ACHN (cell line): ENCODE measurements around the gene TOPORS.
"Not testable (repeated sequence)": the region's sequence is repeated elsewhere in the genome, so short reads cannot be mapped to it uniquely, and the experiment has no call there.

Source experiments
- DNase-seq: peaks from one replicate; pipeline ENCODE4 v3.0.0-alpha.2; 2015
- in situ Hi-C: cut with HindIII; loops from 2 replicates; pipeline ENCODE4 v1.10.0; 2017; ENCODE audit warnings: low sequenced_read_pairs, low pct_ligation_motif_present, low pct_unique_long_range_greater_than_20kb

The TOPORS gene

GRCh38 chr9:32552172-32552872, at the start of gene TOPORS, which contains the start of gene SMIM27:
TSS of gene TOPORS (minus strand) at chr9:32552586. CDS start at chr9:32552436, 150 bp downstream.
TSS of gene SMIM27 (plus strand) at chr9:32552327. CDS start at chr9:32552435, 108 bp downstream.
- DNase-seq = peak; percentile 87
- in situ Hi-C loops = no loop called here

- in situ Hi-C loops, DNase-seq: not testable (repeated sequence)
These were observed 46.6 kb upstream of the TOPORS start for GRCh38 chr9:32599021-32599420.

GRCh38 chr9:32596936-32597335, 44.5 kb upstream of the TOPORS start:
- DNase-seq = no peak

GRCh38 chr9:32596096-32596865, 43.9 kb upstream of the TOPORS start:
- no peak for DNase-seq
- in situ Hi-C loops = no loop called here

More at GRCh38 chr9:32596936-32597335, 44.5 kb upstream of the TOPORS start:
- in situ Hi-C loops = no loop called here

GRCh38 chr9:32590898-32591297, 38.5 kb upstream of the TOPORS start:
- in situ Hi-C loops = no loop called here
- DNase-seq = no peak

- no peak for DNase-seq
- in situ Hi-C loops = no loop called here
These were observed 38.1 kb upstream of the TOPORS start for GRCh38 chr9:32590476-32590875.

- in situ Hi-C loops = no loop called here
- DNase-seq = peak; percentile 55
These were observed 36.8 kb upstream of the TOPORS start for GRCh38 chr9:32589083-32589723.

- no peak for DNase-seq
- in situ Hi-C loops = no loop called here
These were observed 35.5 kb upstream of the TOPORS start for GRCh38 chr9:32587901-32588300.

- no peak for DNase-seq
- in situ Hi-C loops = no loop called here
These were observed 32.4 kb upstream of the TOPORS start for GRCh38 chr9:32584784-32585183.

- in situ Hi-C loops = no loop called here
- peak; percentile 59 for DNase-seq
These were observed 29.2 kb upstream of the TOPORS start for GRCh38 chr9:32581512-32582143.

- in situ Hi-C loops = no loop called here
- DNase-seq = no peak
These were observed 28.4 kb upstream of the TOPORS start for GRCh38 chr9:32580631-32581300.

GRCh38 chr9:32579706-32580331, 27.4 kb upstream of the TOPORS start:
- in situ Hi-C loops = no loop called here
- DNase-seq = peak; percentile 51

GRCh38 chr9:32578976-32579375, 26.6 kb upstream of the TOPORS start:
- in situ Hi-C loops = no loop called here

GRCh38 chr9:32577316-32577715, 24.9 kb upstream of the TOPORS start:
- in situ Hi-C loops = no loop called here
- DNase-seq = no peak

More at GRCh38 chr9:32578976-32579375, 26.6 kb upstream of the TOPORS start:
- no peak for DNase-seq

GRCh38 chr9:32574858-32575257, 22.5 kb upstream of the TOPORS start:
- in situ Hi-C loops = no loop called here
- DNase-seq = no peak

- in situ Hi-C loops = no loop called here
- DNase-seq = no peak
These were observed 21.4 kb upstream of the TOPORS start for GRCh38 chr9:32573821-32574220.

- peak; percentile 92 for DNase-seq
- in situ Hi-C loops = no loop called here
These were observed 20.6 kb upstream of the TOPORS start, which contains the start of gene NDUFB6 for GRCh38 chr9:32572900-32573523. TSS of gene NDUFB6 (minus strand) at chr9:32573159. CDS start at chr9:32573060, 99 bp downstream.
